GM21576 (cell line): ENCODE results near the gene TULP1.

Source experiments
- ATAC-seq: cut with Tn5 transposase; IDR thresholded peaks from one replicate; pipeline ENCODE4 v1.9.1; 2021; ENCODE audit warnings: mild to moderate bottlenecking, moderate library complexity; ENCODE audit not compliant: unreplicated experiment

TULP1 gene

DNA sequence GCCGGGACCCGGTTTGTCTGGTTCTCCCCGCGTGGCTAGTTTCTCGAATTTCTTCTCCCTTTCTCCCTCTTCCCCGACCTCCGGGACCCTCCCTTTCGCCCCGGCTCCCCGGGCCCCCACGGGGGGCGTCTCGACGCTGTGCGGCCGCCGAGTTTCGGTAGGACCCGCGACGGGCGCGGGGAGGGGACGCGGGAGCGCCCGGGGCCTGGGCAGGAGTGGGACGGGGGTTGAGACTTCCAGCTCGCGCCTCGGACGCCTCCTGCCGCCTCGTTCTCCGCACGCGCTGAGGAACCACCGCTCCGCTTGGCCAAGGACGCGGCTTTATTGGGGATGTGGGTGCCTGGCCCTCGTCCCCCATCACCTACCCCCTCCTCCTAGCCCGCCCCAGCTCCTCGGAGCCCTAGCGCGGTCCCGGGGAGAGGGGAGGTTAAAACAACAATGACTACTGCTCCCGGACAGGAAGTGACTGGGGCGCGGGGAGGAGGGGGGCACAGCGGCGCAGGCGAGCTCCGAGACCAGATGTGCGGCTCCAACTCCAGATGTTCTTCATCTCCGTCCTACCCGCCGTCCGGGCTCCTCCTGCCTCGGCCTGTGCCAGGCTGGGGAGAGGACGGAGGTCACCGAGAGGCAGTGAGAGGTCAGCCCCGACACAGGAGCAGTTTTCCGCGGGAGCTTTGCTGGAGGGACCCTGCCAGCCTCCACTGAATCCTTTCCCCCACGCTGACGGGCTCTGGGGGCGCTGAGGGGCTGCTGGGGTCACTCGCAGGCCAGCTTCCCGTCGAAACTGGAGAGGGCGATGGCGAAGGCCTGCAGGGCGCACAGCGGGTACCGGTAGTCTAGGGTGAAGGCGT, 14.9 kb downstream of the TULP1 start:
- ATAC-seq: no peak

DNA sequence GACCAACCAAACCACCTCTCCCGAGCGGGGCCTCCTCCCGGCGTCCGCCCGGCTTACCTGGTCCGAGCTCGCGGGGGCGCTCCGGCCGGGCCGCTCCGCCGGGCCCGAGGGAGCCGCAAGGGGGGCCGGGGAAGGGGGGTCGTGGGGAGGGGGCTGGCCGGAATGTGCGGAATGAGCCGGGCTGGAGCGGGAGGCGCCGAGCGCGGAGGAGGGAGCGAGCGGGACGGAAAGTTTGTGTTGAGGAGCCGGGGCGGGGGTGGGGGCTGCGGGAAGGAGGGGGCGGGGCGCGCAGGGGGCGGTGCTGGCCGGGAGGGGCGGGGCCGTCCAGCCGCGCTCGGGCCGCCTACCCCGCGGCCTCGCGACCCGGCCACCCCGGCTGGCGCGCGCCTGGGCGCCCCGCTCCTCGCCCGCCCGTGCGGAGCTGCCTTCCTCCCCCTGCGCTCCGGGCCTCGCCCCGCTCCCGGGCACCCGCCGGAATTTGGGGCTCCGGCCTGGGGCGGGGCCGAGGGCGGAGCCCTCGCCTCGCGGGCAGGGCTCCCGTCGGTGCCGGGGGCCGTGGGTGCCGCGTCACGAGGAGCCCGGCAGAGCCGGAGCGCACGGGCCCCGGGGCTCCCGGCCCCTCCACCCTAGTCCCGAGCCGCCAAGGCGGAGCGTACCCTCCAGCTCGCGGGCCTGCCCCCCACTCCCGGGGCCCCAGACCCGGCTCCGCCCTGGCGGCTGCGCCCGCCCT, 15.7 kb downstream of the TULP1 start, which contains the start of gene TEAD3:
TSS of gene TEAD3 (minus strand) at position 239 of the 730 bp plus-strand sequence.
- ATAC-seq: no peak

DNA sequence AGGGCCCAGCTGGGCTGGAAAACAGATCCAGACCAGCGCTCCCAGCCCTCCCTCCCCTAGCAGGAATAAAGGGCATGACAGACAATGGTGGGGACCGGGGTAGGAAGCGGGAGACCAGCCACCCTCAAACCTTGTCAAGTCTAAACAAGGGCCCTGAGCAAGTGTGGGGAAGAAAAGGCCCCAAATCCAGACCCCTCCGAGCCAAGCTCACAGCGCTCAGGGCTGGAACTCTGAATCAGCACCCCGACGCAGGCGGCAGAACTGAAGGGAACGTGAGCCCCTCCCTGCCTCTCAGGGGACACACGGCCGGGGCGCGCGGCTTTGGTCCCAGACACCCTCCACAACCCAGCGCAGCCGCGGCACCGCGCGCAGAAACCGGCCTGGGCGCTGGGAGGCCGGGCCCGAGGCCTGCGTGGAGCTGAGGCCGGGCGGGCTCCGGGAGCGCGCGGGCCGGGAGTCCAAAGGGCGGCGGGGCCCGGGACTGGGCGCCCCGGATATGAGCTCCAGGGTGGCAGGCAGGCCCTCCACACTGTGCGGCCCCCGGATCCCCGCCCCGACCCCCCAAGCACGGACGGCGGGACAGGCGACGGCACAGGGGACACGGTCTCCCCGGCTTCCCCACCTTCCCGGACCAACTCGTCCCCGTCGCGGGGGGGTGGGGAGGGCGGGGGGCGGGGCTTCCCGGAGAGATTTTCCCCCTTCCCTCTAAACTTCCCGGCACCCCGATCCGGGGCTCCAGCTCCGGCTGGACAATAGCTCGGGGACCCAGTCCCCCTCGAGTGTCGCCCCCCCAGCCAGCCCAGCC, 16.5 kb downstream of the TULP1 start:
- no peak for ATAC-seq

DNA sequence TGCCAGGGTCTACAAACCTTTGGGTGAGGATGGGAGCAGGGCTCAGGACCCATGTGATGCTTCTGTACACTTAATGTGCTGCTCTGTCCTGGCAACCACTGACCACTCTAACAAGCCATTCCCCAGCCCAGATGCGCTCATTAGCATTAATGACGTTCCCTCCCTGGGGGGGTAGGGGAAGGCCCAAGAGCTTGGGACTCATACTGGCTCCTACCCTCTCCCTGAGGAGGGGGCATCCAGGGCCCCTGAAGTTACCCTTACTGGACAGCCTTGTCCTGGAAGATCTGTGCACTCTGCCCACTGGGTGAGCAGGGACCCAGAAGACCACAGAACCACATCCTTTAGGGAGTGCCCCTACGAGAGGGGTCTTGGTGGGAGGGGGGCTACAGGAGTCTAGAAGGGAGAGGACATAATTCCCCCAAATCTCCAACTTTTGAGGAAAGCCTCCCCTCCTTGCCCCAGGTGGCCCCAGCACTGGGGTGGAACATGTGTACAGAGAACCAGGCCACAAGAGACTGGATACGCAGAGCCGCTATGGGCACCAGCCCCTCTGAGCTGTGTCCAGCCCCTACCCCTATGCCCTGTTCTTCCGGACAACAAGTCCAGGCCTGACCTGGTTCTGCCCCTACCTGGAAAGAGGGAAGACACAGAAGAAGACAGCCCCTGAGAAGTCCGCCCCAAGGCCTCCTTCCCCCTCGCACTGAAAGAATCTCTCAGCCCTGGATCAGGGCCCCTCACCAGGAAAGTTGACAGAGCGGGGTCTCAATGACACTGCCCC, 17.2 kb downstream of the TULP1 start:
- no peak for ATAC-seq

DNA sequence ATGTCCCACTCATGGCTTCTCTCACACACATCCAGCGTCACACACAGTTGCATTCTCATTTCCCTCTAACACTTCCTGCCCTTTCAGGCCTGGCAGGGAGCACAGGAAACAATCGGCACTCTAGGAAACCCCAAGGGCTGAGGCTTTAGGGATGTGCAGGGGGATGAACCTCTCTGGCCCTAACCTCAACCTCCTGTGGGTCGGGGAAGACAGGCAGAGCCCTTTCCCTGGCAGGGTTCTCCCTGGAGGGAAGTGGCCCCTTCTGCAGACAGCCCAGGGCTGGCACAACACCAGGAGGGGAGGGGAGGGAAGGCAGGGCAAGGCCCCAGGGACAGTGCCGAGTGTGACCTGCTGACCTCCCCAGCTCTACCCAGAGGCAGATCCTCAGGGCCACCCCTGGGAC, 18.5 kb downstream of the TULP1 start:
- ATAC-seq: no peak

DNA sequence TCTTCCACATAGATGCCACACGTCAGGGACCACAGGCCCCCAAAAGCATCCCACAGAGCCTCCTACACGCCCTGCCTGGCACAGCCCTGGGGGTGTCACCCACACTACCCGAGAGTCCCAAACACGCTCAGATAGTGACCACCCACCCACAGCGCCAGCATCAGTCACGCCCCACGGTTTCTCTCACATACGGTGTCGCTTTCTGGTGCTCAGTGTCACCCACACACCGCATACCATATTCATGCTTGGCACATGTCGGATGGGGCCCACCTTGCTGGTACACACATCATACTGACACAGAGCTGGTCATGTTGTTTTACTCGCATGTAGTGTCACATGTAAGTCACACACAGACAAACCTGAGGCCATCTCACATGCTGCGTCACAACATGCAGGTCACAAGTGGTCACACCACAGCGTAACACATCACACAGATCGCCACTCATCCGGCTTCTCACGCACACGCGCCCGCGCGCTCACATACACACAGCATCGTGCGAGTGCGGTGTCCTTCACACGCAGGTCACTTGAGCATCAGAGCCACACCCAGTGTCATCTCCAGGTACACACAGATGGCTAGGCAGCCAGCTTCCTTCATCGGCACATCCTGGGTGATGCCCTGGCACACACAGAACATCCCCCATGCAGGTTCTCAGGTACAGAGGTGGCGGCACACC, 19.3 kb downstream of the TULP1 start:
- no peak for ATAC-seq

DNA sequence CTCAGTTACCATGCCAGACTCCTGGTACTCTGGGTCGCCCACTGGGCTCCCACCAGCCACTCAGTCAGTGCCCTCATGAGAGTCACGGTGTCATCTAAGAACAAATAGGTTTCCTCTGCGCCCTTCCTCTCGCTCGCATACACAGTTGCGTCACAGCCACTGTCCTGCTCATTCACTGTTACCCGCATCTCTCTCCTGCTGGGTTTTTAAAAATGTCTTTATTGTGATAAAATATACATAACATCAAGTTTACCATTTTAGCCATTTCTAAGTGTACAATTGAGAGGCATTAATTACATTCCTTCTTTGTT, 19.8 kb downstream of the TULP1 start:
- ATAC-seq: no peak

DNA sequence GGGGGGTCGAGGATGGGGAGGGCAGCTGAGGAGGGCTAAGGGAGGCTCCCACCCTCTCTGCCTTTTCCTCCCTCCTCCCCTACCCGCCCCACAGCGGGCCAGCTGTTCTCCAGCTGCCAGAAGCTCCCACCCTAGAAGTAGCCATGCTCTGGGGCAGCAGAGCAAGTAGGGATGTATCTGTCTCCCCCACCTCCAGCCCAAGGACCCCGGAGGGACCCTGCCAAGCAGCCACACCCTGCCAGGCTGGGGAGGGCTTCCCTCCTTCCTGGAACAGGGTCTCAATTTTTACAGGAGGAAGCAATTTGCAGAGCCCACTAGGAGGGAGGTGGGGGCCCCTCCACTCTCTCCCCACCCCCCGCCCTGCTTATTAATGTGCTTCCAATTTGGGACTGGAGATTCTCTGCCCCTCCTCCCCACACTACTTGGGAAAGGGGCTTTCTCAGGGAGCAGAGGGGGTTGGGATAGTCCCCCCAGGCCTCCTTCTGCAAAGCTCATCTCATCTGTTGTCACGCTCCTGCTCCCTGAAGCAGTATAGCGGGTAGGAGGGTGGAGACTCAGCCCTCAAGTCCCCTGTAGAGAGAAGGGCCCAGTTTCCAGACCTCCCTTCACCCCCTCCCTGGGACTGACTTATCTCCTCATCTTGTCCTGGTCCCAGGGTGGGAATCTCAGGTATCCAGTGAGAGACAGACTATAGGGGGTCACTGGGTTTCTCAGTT, 20.3 kb downstream of the TULP1 start:
- ATAC-seq: no peak

DNA sequence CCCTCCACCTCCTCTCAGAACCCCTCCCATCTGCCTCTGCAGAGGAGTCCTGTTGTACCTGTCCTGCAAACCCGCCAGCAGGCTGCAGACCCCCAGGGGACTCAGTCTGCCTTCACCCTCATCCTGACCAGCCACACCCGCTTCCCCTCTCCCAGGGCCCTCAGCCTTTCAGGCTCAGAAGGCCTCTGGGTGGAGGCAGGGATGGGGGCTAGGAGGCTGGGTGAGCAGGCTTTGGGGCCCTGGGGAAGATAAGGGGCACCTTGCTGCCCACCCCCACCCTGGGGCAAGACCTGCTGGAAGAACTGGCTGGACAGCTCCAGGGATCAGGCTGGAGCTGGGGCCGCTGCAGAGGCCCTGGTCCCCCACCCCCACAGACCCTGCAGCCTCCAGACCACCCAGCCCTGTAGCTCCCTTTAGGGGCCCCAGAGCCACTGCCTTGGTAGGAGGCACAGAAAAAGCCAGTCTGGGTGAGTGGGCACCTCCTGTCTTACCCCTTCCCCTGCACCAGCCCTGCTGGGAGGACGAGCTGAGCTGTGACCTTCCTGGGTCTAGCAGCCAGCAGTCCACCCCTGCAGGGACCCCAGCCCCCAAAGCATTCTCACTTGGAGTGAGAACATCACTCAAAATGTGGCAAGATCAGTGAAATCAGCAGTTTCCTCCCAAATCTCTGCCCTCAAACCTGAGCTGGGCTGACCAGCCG, 21.0 kb downstream of the TULP1 start:
- no peak for ATAC-seq

DNA sequence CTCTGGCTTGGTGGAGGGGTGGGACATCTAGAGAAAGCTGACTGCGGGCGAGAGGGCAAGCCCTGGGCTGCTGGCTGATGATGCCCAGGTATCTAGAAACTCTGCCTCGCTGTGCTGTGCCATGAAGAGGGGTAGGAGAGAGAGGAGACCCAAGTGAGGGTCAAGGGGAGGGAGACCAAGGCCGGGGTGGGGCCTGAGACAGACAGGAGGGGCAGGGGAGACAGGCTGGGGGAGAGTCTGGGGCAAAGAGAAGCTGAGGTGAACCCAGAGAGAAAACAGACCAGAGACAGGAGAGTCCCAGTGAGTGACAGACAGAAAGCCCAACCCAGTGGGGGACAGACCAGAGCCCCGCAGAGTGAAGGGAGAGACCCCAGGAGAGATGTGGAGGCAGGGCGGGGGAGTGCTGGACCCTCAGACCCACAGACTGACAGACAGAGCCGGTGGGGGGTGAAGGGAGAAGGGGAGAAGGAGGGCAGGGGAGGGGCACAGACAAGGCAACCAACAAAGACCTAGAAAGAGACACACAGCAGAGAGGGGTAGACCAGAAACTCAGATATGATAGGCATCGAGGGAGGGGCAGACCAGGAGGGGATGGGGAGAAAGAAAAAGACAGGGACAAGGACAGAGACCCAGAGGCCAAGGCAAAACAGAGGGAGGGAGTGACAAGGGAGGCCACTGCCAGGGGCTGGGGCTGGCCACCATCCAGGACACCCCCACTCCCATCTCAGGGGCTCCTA, 21.7 kb downstream of the TULP1 start:
- no peak for ATAC-seq

DNA sequence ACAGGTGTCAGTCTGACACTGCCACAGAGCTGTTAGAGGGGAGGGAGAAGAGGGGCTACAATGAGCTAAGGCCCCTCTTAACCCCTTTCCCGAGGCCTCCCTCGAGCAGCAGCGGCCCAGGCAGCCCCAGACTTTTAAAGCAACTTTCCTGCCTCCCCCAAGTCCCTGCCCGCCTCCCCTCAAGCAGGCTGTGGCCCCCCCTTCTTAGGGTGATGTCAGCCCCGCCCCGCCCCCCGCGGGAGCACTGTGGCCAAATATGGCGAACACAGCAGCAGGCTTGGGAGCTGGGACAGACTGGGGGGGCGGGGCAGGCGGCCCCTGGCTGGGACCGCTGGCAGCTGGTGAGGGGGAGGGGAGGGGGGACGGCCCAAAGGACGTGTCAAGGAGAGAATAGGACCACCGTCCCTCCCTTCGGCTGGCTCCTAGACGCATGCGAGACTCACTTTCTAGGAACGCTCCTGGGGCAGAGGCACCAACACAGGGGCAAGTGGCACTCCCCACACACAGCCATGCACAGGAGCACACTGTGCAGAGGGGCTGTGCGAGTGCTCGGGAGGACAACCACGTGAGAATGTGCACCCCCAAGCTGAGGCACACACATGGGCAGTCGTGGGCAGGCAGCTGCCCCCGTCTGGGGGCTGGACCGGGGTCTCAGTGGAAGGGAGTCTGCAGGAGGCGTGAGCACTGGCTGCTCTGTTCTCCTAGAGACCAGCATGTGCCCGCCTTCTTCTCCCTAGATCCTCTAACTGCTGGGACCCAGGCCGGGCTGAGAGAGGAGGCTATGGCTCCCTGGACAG, 22.5 kb downstream of the TULP1 start:
- no peak for ATAC-seq

DNA sequence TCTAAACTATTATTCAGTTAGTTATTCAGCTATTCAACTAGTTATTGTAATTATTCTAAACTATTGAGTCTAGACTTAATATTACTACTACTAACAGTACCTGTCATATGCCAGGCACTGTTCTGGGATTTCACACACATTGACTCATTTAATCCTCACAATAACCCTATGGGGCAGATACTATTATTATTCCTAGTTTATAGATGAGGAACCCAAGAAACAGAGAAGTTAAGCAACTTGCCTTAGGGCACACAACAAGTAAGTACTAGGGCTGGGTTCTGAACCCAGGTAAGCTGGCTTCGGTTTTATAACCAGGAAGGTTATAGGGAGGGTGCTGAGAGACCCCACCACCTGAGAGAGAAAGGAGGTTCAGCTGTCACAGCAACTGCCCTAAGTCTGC, 23.6 kb downstream of the TULP1 start:
- ATAC-seq: no peak

DNA sequence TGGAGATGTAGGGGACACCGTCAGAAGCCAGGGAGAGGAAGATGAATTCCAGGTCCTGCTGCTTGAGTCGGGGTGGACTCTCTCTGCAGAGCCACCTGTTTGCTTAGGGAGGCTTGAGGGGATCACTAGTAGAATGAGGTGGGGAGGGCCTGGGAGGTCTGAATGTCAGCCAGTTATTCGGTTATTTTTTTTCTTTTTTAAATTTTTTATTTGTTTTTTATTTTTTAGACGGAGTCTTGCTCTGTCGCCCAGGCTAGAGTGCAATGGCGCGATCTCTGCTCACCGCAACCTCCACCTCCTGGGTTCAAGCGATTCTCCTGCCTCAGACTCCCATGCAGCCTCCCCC, 24.2 kb downstream of the TULP1 start:
- no peak for ATAC-seq

DNA sequence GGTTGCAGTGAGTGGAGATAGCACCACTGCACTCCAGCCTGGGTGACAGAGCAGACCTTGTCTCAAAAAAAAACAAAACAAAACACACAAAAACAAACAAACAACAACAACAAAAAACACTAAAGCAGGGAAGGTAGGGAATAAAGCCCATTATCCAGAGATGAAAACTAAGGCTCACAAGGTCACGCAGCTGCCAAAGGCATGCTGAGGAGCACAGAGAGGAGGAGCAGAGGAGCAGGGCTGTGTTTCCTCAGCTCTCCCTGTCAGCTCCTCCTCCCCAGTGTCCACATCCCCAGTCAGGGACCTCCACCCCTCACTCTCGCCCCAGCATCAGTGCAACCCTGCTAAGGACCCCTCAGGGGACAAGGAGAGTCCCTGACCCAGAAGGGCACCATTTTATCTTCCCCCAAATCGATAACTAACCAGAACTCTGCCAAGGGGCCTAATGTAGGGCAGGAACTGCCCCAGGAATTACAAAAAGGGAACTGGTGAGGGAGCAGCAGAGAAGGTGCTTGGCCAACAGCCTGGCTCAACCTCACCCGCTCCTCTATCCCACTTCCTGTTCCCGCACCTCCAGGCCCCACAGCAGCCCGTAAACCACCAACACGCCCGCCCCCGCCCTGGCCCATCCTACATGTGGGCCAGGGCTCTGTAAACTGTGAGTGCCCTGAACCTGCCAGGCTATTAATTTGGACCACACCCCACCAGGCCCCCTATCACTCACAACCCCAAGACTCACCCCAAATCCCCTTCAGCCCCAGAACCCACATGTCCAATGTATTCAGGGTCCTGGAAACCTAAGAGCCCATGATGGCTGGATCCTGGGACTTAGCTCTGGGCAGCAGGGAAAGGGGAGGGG, 24.8 kb downstream of the TULP1 start:
- ATAC-seq: no peak

DNA sequence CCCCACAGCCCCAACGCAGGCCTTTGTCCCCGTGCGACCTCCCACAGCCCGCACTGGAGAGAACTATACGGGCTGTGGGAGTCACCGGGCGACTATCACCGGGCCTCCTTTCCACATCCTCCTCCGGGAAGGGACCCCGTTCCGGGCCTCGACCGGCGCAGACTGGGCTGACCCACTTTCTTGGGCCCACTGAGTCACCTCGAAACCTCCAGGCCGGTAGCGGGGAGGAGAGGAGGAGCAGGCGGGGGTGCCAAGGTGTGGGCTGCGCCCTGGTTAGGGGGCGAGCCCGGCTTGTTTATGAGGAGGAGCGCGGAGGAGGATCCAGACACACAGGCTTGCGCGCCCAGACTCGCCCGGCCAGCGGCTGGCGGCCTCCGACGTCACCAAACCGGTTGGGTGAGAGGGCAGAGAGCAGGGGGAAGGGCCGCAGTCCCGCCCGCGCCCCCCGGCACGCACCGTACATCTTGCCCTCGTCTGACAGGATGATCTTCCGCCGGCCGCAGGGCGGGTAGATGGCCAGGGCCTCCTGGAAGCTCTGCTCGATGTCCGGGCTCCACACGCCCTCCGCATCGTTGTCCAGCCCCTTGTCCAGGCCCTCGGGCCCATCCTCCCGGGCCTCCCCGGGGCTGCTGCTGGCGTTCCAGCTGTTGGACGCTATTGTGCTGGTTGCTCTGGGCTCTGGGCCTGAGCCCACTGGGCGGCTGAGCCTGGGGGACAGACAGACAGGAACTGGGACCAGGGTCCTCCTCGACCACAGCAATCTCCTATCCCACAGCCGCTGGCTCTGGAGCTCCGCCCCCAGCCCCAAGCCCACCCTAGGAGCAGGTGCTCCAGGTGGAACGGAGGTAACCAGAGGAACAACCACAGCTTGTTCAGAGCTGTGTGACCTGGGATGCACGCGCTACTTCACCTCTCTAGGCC, 26.4 kb downstream of the TULP1 start:
- no peak for ATAC-seq

DNA sequence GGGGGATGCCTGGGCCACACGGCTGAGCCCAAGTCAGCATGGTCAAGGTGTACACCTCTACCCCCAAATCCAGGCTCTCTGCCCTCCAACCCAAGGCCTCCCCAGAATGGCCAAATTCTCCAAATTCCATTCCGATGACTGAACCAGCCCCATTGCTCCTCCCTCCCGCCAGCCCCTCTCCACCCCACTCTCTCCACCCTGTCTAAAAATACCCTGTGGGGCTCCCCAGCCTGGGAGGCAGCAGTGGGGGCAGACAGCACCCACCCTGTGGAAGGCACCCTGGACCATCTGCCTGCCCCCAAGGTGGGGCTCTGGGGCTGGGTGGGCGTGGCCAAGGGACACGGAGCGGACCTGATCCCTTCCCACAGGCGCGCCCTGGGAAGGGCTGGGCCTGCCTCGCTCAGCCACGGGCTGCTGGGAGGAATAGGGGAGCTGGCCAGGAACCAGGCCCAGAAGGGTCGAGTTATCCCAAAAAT, 27.3 kb downstream of the TULP1 start:
- no peak for ATAC-seq
